ENCODE measurements around the gene POLR2F.
"Not testable (repeated sequence)": the region's sequence is repeated elsewhere in the genome, so short reads cannot be mapped to it uniquely, and the experiment has no call there.

POLR2F gene

GRCh38 chr22:37951305-37951704, 2.2 kb upstream of the POLR2F start:
- in situ Hi-C loops (cut with MboI; ENCODE audit: low sequenced_read_pairs): no loop called here

- in situ Hi-C loops (cut with MboI; ENCODE audit: low sequenced_read_pairs): not testable (repeated sequence)
Measured at GRCh38 chr22:37952629-37953028, 870 bp upstream of the POLR2F start.

- in situ Hi-C loops (cut with MboI; ENCODE audit: low sequenced_read_pairs): no loop called here
Measured at GRCh38 chr22:37953062-37953436, 450 bp upstream of the POLR2F start.

GRCh38 chr22:37954686-37955085, 1.2 kb downstream of the POLR2F start:
- in situ Hi-C loops (cut with MboI; ENCODE audit: low sequenced_read_pairs): no loop called here

- in situ Hi-C loops (cut with MboI; ENCODE audit: low sequenced_read_pairs): not testable (repeated sequence)
Measured at GRCh38 chr22:37955825-37956397, 2.4 kb downstream of the POLR2F start.

- in situ Hi-C loops (cut with MboI; ENCODE audit: low sequenced_read_pairs): no loop called here
Measured at GRCh38 chr22:37957232-37957631, 3.7 kb downstream of the POLR2F start.

GRCh38 chr22:37959231-37959825, 5.8 kb downstream of the POLR2F start:
- in situ Hi-C loops (cut with MboI; ENCODE audit: low sequenced_read_pairs): no loop called here

- in situ Hi-C loops (cut with MboI; ENCODE audit: low sequenced_read_pairs): loop anchor here (10.0 kb wide), 1 partner anchor 146 kb away; no protein-coding TSS in a partner anchor
Measured at GRCh38 chr22:37961062-37961461, 7.6 kb downstream of the POLR2F start.

GRCh38 chr22:37965940-37966664, 12.6 kb downstream of the POLR2F start:
- in situ Hi-C loops (cut with MboI; ENCODE audit: low sequenced_read_pairs): loop anchor here (10.0 kb wide), 1 partner anchor 151 kb away; no protein-coding TSS in a partner anchor

GRCh38 chr22:37967147-37967546, 13.6 kb downstream of the POLR2F start:
- in situ Hi-C loops (cut with MboI; ENCODE audit: low sequenced_read_pairs): loop anchor here (10.0 kb wide), 1 partner anchor 152 kb away; no protein-coding TSS in a partner anchor

GRCh38 chr22:37967637-37968451, 14.3 kb downstream of the POLR2F start:
- in situ Hi-C loops (cut with MboI; ENCODE audit: low sequenced_read_pairs): loop anchor here (10.0 kb wide), 1 partner anchor 153 kb away; no protein-coding TSS in a partner anchor

GRCh38 chr22:37968452-37969251, 15.2 kb downstream of the POLR2F start:
- in situ Hi-C loops (cut with MboI; ENCODE audit: low sequenced_read_pairs): loop anchor here (10.0 kb wide), 1 partner anchor 154 kb away; no protein-coding TSS in a partner anchor

GRCh38 chr22:37970864-37971263, 17.4 kb downstream of the POLR2F start:
- in situ Hi-C loops (cut with MboI; ENCODE audit: low sequenced_read_pairs): no loop called here

GRCh38 chr22:37971475-37972434, 18.3 kb downstream of the POLR2F start:
- in situ Hi-C loops (cut with MboI; ENCODE audit: low sequenced_read_pairs): no loop called here

GRCh38 chr22:37972527-37972926, 19.0 kb downstream of the POLR2F start:
- in situ Hi-C loops (cut with MboI; ENCODE audit: low sequenced_read_pairs): no loop called here

GRCh38 chr22:37973271-37974170, 20.0 kb downstream of the POLR2F start:
- in situ Hi-C loops (cut with MboI; ENCODE audit: low sequenced_read_pairs): no loop called here

- in situ Hi-C loops (cut with MboI; ENCODE audit: low sequenced_read_pairs): no loop called here
Measured at GRCh38 chr22:37975153-37975552, 21.7 kb downstream of the POLR2F start.

- in situ Hi-C loops (cut with MboI; ENCODE audit: low sequenced_read_pairs): not testable (repeated sequence)
Measured at GRCh38 chr22:37976022-37976421, 22.5 kb downstream of the POLR2F start.

All from HL-60/S4 (cell line).